Raji (cell line): ENCODE measurements around the gene ZNF846.

Source experiments
- POLR2A ChIP-seq: IDR thresholded peaks from 2 replicates; pipeline ENCODE4 v1.6.1; 2011; ENCODE audit warnings: low read depth, low read length, control low read depth; ENCODE audit not compliant: insufficient read depth

Gene ZNF846

GRCh38 chr19:9711815-9712214 lies 56.7 kb downstream of the ZNF846 start:
- TF ChIP-seq POLR2A, result no peak

- TF ChIP-seq POLR2A, result no peak
Observed at GRCh38 chr19:9709305-9709704, 59.2 kb downstream of the ZNF846 start.

GRCh38 chr19:9705836-9706235 lies 62.7 kb downstream of the ZNF846 start:
- TF ChIP-seq POLR2A, result no peak

- no peak for TF ChIP-seq POLR2A
Observed at GRCh38 chr19:9702186-9702585, 66.4 kb downstream of the ZNF846 start.
